ENCODE data around the gene DNASE2.
"Not testable (repeated sequence)": the region's sequence is repeated elsewhere in the genome, so short reads cannot be mapped to it uniquely, and the experiment has no call there.

DNASE2 gene

GRCh38 chr19:12859546-12859945, 21.7 kb downstream of the DNASE2 start:
- no peak for DNase-seq

GRCh38 chr19:12858041-12858928, 23.0 kb downstream of the DNASE2 start:
- no peak for DNase-seq

GRCh38 chr19:12856653-12857052, 24.6 kb downstream of the DNASE2 start:
- no peak for DNase-seq

GRCh38 chr19:12847159-12848139, 33.8 kb downstream of the DNASE2 start:
- peak; percentile 85 for DNase-seq

- not testable (repeated sequence) for DNase-seq
Observed at GRCh38 chr19:12846613-12847012, 34.6 kb downstream of the DNASE2 start.

GRCh38 chr19:12843999-12844732, 37.1 kb downstream of the DNASE2 start:
- no peak for DNase-seq

GRCh38 chr19:12843328-12843727, 37.9 kb downstream of the DNASE2 start:
- no peak for DNase-seq

GRCh38 chr19:12842511-12842910, 38.7 kb downstream of the DNASE2 start:
- no peak for DNase-seq

- no peak for DNase-seq
Observed at GRCh38 chr19:12841094-12841493, 40.2 kb downstream of the DNASE2 start.

GRCh38 chr19:12840091-12841079, 40.9 kb downstream of the DNASE2 start:
- DNase-seq, result no peak

- DNase-seq, result no peak
Observed at GRCh38 chr19:12838886-12839756, 42.1 kb downstream of the DNASE2 start.

- peak; percentile 49 for DNase-seq
Observed at GRCh38 chr19:12838182-12838885, 42.9 kb downstream of the DNASE2 start, which contains the start of gene MAST1. TSS of gene MAST1 (plus strand) at chr19:12838515. CDS start at chr19:12838573, 58 bp downstream.

- DNase-seq, result no peak
Observed at GRCh38 chr19:12837225-12837624, 44.0 kb downstream of the DNASE2 start.

GRCh38 chr19:12836529-12836863, 44.8 kb downstream of the DNASE2 start:
- no peak for DNase-seq

- no peak for DNase-seq
Observed at GRCh38 chr19:12834976-12835757, 46.1 kb downstream of the DNASE2 start.

- DNase-seq, result no peak
Observed at GRCh38 chr19:12834566-12834943, 46.7 kb downstream of the DNASE2 start, which contains the start of gene RTBDN. TSS of gene RTBDN (minus strand) at chr19:12834579. CDS start at chr19:12829979, 4,600 bp downstream.

- peak; percentile 29 for DNase-seq
Observed at GRCh38 chr19:12833738-12834565, 47.3 kb downstream of the DNASE2 start.

- no peak for DNase-seq
Observed at GRCh38 chr19:12833418-12833737, 47.9 kb downstream of the DNASE2 start.
